Adipocyte (in vitro differentiated cells): ENCODE results near the gene ADAM33.
A peak's percentile ranks its signal among the peaks of the same experiment; 100 is the strongest.

Experiments
- DNase-seq: peaks from one replicate; pipeline ENCODE4 v3.0.0-alpha.2; 2015; ENCODE audit warnings: low read depth
- H3K27me3 ChIP-seq: replicated peaks from 2 replicates; pipeline ENCODE4 v1.7.0; 2013; ENCODE audit warnings: mild to moderate bottlenecking, low read length, moderate library complexity; ENCODE audit not compliant: control insufficient read depth, insufficient read depth
- H3K36me3 ChIP-seq: 2 replicates; pipeline ENCODE4 v1.7.0; 2013; ENCODE audit warnings: low read length, mild to moderate bottlenecking, moderate library complexity; ENCODE audit not compliant: control insufficient read depth, insufficient read depth, severe bottlenecking
- H3K4me1 ChIP-seq: 2 replicates; pipeline ENCODE4 v1.7.0; 2013; ENCODE audit warnings: mild to moderate bottlenecking, low read length, moderate library complexity; ENCODE audit not compliant: control insufficient read depth, insufficient read depth
- H3K4me3 ChIP-seq: 2 replicates; pipeline ENCODE4 v1.7.0; 2013; ENCODE audit warnings: mild to moderate bottlenecking, low read length, moderate library complexity
- H3K9ac ChIP-seq: 2 replicates; pipeline ENCODE4 v1.7.0; 2013; ENCODE audit warnings: mild to moderate bottlenecking, low read length, moderate library complexity
- H3K9me3 ChIP-seq: 2 replicates; pipeline ENCODE4 v1.7.0; 2013; ENCODE audit warnings: mild to moderate bottlenecking, low read length, moderate library complexity; ENCODE audit not compliant: control insufficient read depth

Gene ADAM33

DNA sequence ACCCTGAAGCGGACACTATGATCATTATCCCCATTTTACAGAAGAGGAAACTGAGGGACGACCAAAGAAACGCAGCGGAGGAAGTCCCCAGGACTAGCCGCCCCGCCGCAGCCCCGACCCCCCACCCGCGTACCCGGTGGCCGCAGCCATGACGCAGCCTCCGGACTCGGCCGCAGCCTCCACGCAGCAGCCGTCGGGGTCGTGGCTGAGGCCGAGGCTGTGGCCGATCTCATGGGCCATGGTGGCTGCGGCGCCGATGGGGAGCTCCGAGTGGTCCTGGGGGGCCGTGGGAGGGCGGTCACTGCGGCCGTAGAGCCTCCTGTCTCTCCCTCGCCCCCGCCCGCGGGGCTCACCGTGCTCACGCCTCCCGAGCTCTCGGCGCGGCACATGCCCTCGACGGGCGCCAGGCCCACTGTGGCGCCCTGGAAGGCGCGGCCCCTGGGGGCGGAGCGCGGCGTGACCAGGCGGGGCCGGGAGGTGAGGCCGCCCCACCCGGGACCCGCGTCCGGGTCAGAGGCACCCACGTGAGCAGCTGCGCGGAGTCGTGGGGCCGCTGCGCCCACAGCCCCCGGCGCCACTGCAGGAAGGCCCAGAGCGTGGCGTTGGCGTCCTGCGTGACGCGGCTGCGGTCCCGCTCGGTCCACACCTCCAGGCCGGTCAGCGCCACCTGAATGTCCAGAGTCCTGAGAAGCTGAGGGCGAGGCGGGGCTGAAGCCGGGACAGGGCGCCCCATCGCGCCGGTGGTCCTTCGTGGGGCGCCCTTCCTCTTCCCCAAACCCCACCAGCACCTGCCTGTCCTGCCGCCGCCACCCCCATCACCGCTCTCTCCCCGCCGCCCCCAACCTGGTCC is 8.4 kb downstream of the ADAM33 start:
- no peaks in the 10 kb centered on the region for H3K27me3 ChIP-seq
- DNase-seq: no peak
- no peak overlapping the region for H3K9ac ChIP-seq
- H3K36me3 ChIP-seq: peaks cover 16% of the 10 kb centered on the region
- H3K4me3 ChIP-seq: no peak overlapping the region
- H3K9me3 ChIP-seq: no peaks in the 10 kb centered on the region
- H3K4me1 ChIP-seq: peaks cover 18% of the 10 kb centered on the region

DNA sequence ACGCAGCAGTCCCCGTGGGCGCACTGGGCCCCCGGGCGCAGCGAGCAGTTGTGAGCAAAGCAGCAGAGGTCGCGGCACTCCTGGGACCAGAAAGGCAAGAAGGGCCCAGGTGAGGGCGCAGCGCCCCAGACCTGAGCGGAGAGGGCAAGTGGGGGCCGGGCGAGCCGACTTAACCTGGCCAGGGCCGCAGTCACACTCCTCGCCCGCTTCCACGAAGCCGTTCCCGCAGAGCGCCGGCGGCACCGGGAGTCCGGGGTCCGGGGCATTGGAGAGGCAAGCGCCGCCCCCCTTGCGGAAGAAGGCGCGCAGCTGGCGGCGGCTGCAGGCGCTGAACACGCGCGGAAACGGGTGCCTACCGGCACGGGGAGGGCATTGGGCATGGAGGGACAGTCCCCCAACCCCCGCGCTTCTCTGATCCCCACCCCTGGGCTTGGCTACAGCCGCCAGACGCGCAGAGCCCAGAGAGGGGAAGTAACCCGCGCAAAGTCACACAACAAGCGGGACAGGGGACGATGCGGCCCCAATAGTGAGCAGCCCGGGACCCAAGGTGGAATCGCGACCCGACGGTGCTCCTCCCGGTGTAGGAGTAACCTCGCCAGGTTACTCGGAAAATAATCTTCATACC is 9.2 kb downstream of the ADAM33 start:
- Histone ChIP-seq H3K9ac (no peak overlapping the region), H3K27me3 (no peaks in the 10 kb centered on the region), H3K36me3 (peaks cover 16% of the 10 kb centered on the region), H3K9me3 (no peaks in the 10 kb centered on the region), H3K4me3 (no peak overlapping the region), H3K4me1 (peaks cover 10% of the 10 kb centered on the region)
- DNase-seq: no peak

- no peak overlapping the region for H3K4me3 ChIP-seq
These were observed 9.7 kb downstream of the ADAM33 start for GRCh38 chr20:3671986-3672546.

DNA sequence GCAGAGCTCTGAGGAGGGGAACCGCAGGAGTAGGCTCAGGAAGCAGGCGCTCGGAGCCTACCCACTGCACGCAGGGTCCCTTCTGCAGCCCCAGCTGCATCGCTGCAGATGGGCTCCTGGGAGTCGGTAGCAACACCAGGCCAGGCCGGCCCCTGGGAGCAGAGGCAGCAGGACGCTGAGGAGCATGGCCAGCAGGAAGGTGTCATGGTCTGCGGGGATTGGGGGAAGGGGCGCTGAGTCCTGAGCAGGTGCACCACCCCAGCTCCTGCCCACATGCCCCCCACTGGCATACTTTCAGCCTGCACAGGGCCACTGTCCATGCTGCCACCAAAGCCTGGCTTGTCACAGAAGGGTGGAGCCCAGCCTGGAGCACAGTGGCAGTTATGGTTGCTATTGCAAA is 10.9 kb downstream of the ADAM33 start:
- no peak for DNase-seq
- Histone ChIP-seq H3K27me3 (no peaks in the 10 kb centered on the region), H3K36me3 (peaks cover 16% of the 10 kb centered on the region)

More at GRCh38 chr20:3671986-3672546, 9.7 kb downstream of the ADAM33 start:
- H3K27me3 ChIP-seq: no peaks in the 10 kb centered on the region
- no peaks in the 10 kb centered on the region for H3K9me3 ChIP-seq
- peaks cover 16% of the 10 kb centered on the region for H3K36me3 ChIP-seq
- DNase-seq: no peak
- H3K4me1 ChIP-seq: peaks cover 4% of the 10 kb centered on the region
- H3K9ac ChIP-seq: no peak overlapping the region

GRCh38 chr20:3670511-3670910 is 11.3 kb downstream of the ADAM33 start:
- H3K4me3 ChIP-seq: no peak overlapping the region
- no peaks in the 10 kb centered on the region for H3K9me3 ChIP-seq
- DNase-seq: peak; percentile 31
- H3K9ac ChIP-seq: no peak overlapping the region
- H3K4me1 ChIP-seq: no peaks in the 10 kb centered on the region
- H3K27me3 ChIP-seq: no peaks in the 10 kb centered on the region
- H3K36me3 ChIP-seq: peaks cover 16% of the 10 kb centered on the region

More for the DNA sequence above, 10.9 kb downstream of the ADAM33 start:
- H3K9ac ChIP-seq: no peak overlapping the region
- H3K9me3 ChIP-seq: no peaks in the 10 kb centered on the region
- no peak overlapping the region for H3K4me3 ChIP-seq
- no peaks in the 10 kb centered on the region for H3K4me1 ChIP-seq

- Histone ChIP-seq H3K9me3 (no peaks in the 10 kb centered on the region), H3K4me1 (no peaks in the 10 kb centered on the region), H3K4me3 (no peak overlapping the region), H3K27me3 (no peaks in the 10 kb centered on the region), H3K36me3 (peaks cover 16% of the 10 kb centered on the region), H3K9ac (no peak overlapping the region)
- no peak for DNase-seq
These were observed 12.0 kb downstream of the ADAM33 start for GRCh38 chr20:3669710-3670367.

DNA sequence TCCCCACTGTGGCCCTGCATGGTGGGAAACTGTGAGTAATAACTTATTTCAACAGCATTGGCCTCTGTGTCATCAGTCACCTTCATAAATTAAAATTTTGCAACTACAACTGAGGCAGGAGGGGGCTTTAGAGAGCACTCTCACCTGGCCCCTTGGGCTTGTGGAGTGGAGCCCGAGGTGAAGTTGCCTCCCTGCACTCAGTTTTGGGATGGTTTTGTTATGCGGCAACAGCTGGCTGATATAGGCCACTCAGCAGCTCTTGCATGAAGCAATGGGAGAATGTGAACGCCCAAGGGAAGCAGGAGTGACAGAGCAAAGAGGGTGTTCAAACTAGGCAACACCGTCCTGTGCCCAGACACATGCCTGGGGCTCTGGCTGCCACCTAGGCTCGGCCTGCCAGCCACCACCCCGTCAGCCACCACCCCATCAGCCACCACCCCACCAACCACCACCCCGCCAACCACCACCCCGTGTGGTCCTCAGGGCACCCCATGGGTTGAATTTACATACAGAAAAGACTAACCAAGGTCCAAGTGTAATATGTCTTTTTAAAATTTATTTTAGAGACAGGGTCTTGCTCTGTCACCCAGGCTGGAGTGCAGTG is 14.3 kb downstream of the ADAM33 start:
- DNase-seq: no peak
- H3K4me1 ChIP-seq: no peaks in the 10 kb centered on the region
- H3K9me3 ChIP-seq: no peaks in the 10 kb centered on the region
- H3K9ac ChIP-seq: no peak overlapping the region
- H3K36me3 ChIP-seq: peaks cover 12% of the 10 kb centered on the region
- H3K4me3 ChIP-seq: no peak overlapping the region
- peaks cover 4% of the 10 kb centered on the region for H3K27me3 ChIP-seq

DNA sequence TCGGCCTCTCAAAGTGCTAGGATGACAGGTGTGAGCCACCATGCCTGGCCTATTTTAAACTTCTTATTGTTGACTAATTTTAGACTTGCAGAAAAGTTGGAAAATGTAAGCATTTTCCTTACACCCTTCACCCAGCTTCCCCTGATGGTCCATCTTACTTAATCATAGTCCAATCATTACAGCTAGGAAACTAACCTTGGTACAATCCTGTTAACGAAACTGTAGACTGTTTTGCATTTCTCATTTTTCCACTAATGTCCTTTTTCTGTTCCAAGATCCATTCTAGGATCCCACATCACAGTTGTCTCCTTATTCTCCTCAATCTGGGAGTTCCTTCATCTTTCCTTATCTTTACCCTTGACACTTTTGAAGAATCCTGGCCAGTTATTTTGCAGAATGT is 18.0 kb downstream of the ADAM33 start:
- Histone ChIP-seq H3K36me3 (no peaks in the 10 kb centered on the region), H3K9me3 (no peaks in the 10 kb centered on the region), H3K4me3 (no peak overlapping the region), H3K27me3 (peaks cover 31% of the 10 kb centered on the region), H3K4me1 (no peaks in the 10 kb centered on the region), H3K9ac (no peak overlapping the region)
- no peak for DNase-seq

GRCh38 chr20:3663031-3663701 is 18.6 kb downstream of the ADAM33 start, which contains the start of gene GFRA4:
GFRA4 (minus strand) TSS chr20:3663399; CDS start chr20:3663399, 0 bp downstream.
- H3K27me3 ChIP-seq: peaks cover 38% of the 10 kb centered on the region
- no peaks in the 10 kb centered on the region for H3K36me3 ChIP-seq
- H3K4me3 ChIP-seq: no peak within 1 kb of the TSS
- H3K9ac ChIP-seq: no peak within 1 kb of the TSS
- H3K9me3 ChIP-seq: no peaks in the 10 kb centered on the region
- no peak for DNase-seq
- H3K4me1 ChIP-seq: no peaks in the 10 kb centered on the region

DNA sequence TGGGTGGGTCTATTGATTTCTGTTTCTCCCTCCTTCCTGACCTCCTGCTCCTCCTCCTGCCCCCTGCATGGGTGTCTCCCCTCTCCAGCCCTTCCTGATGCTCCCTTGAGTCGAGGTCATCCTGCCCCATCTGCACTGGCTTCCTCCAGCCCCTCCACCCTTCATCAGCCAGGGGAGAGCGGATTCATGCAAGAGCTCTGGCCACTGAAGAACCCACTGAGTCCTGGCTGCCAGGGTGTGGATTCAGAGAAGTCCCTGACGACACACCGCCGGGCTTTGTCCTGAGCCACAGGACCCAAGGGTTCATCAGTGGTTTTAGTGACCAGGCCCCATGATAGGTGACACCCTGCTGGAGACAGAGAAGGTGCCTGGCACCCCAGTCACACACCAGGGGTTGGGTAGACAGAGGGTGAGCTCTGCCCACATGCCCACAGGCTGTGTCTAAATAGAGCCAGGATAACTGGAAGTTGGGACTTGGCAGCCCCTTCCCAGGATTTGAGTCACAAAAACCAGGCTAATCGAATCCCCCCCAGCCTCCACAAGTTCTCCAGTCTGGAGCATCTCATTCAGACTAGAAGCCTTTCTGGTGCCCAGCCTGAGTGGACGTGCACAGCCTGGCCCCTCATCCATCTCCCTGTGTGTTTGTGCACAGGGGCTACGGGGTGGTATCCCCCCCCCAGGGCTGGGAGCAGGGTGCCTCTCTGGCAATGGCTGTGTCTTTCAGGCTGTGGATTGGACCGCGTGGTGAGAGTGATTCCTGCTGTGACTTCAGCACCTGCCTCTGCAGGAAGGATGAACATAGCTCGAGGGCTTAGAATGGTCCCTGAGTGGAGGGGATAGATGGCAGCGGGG is 19.8 kb downstream of the ADAM33 start:
- Histone ChIP-seq H3K4me3 (no peak overlapping the region), H3K27me3 (peaks cover 48% of the 10 kb centered on the region), H3K36me3 (no peaks in the 10 kb centered on the region), H3K9ac (no peak overlapping the region), H3K4me1 (no peaks in the 10 kb centered on the region), H3K9me3 (no peaks in the 10 kb centered on the region)
- DNase-seq: no peak
